ENCODE measurements around the gene MXI1.
"Not testable (repeated sequence)": the region's sequence is repeated elsewhere in the genome, so short reads cannot be mapped to it uniquely, and the experiment has no call there.

MXI1 gene

DNA sequence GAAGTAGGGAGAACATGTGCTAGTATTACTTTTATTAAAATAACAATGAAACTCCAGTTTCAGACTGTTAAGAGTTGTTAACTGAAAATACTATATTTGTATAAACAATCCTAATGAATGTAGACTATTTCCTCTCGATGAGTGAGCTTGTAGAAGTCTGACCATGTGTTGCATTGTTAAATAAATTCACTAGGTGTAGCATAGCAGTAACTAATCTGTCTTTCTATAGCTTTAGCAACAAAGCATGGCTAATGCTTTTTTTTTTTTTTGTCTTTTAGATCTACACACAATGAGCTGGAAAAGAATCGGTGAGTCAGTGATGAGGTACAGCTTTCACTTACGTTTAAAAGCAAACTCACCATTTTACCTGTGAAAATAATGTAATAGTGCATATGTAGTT, 37.1 kb downstream of the MXI1 start:
- DNase-seq: no peak

DNA sequence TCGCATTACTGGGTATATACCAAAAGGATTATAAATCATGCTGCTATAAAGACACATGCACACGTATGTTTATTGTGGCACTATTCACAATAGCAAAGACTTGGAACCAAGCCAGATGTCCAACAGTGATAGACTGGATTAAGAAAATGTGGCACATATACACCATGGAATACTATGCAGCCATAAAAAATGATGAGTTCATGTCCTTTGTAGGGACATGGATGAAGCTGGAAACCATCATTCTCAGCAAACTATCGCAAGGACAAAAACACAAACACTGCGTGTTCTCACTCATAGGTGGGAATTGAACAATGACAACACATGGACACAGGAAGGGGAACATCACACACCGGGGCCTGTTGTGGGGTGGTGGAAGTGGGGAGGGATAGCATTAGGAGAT, 40.4 kb downstream of the MXI1 start:
- DNase-seq: not testable (repeated sequence)

DNA sequence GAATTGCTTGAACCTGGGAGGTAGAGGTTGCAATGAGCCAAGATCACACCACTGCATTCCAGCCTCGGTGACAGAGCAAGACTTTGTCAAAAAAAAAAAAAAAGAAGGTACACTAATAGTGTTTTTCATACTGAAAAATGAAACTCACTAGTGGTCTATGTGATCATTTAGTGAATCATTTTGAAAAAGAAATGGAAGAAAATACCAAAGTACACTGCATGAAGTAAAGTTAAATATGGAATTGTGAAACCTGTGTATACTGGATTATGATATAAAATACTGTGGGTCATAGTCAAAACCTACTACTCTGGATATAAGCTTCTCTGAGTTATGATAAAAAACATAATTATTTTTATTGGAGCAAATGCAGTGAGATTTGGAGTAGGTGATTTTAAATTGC, 42.1 kb downstream of the MXI1 start:
- DNase-seq: not testable (repeated sequence)

DNA sequence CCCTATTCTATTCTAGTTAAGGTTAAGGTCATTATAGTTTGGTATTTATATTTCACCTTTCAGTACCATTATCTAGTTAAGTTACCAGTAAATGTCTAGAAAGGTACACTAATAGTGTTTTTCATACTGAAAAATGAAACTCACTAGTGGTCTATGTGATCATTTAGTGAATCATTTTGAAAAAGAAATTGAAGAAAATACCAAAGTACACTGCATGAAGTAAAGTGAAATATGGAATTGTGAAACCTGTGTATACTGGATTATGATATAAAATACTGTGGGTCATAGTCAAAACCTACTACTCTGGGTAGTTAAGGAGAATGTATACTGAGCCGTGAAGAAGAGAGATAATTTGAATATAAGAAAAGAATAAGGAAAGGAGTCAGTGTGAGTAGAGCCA, 44.0 kb downstream of the MXI1 start:
- not testable (repeated sequence) for DNase-seq

DNA sequence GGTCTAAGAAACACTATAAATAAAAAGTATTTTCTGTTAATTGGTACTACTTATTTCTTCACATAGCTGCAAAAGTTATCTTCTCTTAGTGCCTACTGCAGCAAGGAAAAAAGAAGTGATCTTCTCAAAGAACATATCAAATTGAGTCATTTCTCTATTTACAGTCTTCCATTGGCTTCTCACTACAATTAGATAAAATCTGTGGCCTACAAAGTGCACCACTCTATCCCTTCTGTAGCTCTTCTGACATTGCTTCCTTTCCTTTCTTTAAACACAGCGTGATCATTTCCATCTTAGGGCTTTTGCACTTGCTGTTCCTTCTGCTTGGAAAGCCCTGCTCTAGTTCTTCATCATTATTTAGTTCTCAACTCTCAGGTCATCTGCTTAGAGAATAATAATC, 44.7 kb downstream of the MXI1 start:
- peak; percentile 54 for DNase-seq

DNA sequence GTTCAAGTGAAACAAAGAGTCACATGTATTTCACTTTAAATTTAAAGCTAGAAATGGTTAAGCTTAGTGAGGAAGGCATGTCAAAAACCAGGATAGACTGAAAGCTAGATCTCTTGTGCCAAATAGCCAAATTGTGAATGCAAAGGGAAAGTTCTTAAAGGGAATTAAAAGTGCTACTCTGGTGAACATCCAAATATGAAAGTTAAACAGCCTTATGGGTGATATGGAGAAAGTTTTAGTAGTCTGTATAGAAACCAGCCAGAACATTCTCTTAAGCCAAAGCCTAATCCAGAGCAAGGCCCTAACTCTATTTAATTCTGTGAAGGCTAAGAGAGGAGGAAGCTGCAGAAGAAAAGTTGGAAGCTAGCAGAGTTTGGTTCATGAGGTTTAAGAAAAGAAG, 47.1 kb downstream of the MXI1 start:
- DNase-seq: no peak

DNA sequence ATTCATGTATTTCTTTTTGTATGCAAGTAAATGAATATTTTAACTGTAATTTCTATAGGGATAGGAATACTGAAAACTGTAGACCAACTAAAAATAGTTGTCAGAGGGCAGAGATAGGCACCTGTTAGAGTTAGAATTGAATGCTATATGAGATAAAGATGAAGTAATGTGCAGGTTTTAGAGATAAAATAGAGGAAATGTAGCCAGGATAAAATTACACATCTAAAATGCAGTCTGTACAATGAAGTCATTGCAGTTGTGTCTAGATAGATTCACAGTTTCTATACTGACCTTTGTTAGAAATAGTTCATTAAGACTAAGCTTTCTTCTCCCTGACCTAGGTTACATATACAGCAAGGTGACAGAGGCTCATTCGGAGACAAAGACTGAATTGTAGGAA, 51.1 kb downstream of the MXI1 start:
- DNase-seq: peak; percentile 78

DNA sequence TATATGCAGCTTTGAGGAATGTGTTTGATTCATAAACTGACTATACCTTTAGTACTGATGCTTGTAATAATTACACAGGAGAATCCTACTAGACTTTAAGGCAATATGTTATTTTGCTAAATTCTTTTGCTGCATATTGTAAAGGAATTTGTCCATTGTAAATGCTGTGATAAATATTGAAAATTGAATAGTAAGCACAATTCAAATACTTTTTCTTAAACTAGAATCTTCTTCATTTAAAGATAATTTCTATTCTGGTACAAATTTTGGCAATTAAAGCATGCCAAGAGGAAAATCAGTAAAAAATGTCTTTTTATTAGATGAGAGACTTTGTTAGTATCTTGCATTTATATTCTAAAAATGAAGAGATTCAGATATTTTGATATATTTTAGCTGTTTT, 51.9 kb downstream of the MXI1 start:
- no peak for DNase-seq

DNA sequence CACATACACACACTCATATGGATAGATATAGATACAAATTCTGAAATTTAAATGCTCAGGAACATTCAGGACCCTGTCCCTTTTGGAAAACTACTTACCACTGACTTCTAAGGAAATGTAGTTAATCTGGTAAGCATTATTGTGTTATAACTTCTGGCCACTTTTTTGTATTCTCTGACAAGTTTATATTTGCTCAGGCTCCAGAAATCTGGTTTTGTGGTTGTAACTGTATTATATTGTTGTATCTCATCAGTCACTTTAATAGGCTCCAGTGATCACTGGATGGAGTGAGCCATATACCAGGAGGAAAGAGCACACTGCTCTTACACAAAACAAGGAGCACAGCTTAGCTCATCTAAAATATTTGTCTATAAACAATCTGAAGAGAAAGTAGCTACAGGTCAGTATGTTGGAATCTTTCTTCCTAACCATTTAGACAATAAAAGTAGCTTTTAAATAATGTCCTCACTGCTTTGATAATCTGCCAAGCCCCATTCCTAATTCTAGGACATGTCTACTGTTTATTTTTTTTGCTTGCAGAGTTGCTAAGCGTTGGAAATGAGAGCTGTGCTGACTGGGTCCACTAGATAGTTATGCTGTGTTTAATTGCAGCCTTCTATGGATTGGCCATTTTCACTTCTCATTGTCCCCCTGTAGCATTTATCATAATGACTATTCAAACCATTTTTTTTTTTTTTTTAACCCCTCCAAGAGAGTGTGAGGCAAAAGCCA, 53.5 kb downstream of the MXI1 start:
- DNase-seq: peak; percentile 57

DNA sequence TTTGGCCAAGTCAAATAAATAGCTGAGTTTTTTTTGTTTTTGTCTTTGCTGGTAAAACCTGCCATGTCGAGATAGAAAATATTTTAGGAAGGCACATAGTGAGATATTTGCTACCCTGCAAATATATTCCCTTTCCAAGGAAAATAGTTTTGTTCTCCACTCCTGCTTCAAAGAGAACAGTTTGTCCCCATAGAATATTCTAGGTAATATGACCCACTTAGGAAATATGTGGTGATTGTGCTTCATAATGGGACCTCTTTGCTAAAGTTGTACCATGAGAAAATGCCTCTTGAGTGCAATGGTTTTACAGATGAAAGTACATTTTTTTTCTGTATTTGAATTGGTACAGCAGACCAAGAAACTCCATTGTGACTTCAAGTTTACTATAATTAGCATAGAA, 55.8 kb downstream of the MXI1 start:
- DNase-seq: no peak

DNA sequence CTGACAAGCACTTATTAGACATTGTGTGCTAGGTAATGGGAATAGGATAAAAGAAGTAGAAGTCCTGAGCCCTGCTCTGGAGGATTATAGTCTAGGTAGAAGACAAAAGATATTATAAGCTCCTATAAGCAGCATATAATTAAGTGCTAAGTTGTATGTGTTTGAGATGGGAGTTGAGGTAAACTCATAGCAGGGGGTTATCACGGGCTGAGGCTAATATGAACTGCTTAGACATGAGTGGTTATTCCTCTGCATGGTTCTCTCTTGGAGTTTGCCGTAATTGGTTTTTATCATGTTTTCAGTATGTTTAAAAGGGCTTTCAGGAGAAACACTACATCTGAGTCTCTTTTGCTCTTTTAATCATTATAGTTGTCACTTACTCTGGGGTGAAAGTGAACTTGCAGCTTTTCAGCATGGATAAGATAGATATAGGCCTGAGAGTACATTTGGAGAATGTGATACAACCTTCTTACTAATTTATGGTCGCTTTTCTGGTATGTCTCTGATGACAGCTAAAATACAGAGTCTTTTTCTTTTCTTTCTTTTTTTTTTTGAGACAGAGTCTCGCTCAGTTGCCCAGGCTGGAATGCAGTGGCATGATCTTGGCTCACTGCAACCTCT, 58.3 kb downstream of the MXI1 start:
- no peak for DNase-seq

DNA sequence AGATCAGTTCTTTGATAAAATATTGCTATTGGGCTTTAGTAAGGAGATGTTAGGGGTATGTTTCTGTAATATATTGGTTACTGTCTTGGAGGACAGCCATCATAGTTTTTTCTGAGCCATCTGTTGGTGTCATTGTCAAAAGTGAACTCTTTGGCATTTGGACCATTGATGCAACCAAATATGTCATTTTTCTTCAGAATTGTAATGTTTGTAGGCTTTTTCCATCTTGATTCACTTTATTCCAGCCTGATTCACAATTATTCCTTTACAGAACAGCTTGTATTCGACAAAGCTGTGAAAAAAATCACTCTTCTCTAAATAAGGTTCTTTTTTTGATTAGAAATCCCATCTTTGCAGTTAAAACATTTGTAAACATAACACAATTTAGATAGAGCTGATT, 59.9 kb downstream of the MXI1 start:
- DNase-seq: no peak

DNA sequence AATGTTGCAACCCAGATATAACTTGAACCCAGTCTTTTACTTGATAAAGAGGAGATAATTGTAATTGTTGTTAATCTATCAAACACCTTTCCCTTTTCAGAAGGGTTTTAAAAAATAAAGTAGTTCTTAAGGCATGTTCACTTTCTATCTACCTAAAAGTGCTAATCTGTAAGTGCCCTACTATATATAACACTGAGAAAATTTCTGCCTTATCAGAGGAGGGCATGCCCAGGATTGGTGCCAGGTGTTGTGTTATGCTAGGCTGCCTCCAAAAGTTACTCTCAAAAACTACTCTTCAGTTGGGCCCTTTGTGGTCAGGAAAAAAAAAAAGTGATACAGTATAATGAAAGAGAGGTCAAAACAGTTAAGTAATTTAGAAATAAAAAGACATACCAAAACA, 61.0 kb downstream of the MXI1 start:
- DNase-seq: peak; percentile 58

DNA sequence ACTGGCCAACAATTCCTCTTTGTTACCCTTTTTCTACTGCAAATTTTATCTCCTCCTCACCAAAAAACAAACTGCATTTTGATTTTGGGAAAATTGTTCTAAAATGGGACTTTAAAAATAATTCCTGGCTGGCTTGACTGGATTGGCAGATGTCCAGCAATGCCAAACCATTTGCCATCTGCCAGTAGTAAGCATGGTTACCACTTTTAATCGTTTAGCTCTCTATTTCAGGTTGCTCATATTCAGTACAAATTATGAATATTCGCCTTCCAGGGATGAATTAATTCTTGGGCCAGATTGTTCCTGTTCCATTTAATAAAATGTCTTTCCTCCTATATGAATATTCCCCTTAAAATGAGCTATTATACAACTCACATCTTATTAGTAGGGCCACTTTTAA, 61.6 kb downstream of the MXI1 start:
- DNase-seq: peak; percentile 53

DNA sequence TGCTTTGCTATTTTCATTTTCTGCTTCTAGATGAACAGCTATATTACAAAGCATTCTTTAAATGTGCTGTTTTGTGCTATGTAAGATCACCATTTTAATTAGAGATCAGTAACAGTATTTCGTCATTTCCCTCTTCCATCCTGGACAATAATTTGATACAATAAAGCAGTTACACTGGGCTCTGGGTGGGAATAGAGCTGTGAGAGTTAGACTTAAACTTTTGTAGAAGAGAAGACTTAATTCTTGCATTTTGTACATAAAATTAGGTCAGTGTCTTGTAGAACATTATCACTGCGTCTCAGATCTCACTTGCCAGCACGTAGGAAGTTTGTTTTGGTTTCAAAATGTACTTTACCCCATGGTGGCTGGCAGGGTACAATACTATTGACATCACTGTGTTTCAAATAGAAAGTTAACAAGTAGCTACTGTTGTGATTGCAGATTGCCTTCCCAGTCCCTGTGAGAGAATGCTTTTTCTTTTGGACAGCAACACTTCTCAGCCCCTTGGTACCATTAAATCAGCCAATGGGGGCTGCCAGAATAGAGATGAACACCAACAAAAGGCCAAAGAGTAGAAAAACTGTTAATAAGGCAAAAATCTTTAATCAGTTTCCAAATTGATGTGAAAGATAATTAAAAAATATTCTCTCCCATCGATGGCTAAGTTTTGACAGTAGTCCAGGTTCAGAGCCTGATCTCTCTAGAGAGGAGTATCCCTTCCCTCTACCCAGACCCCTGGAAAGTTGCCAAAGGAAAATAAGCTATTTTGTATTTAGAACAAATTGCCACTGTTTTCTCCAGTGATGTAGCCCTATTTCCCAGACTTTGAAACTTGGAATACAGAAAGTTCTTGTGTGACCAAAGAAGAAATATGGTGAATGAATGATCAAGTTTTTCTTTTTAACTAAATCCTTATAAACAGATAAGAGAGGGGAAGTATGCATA, 62.2 kb downstream of the MXI1 start:
- peak; percentile 71 for DNase-seq

DNA sequence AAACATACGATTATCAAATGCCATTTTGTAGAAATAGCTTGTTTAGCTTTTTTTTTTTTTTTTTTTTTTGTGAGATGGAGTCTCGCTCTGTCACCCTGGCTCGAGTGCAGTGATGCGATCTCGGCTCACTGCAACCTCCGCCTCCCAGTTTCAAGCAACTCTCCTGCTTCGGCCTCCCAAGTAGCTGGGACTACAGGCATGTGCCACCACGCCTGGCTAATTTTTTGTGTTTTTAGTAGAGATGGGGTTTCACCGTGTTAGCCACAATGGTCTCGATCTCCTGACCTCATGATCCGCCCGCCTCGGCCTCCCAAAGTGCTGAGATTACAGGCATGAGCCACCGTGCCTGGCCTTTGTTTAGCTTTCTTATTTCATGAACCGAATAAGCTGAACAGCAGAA, 65.6 kb downstream of the MXI1 start:
- DNase-seq: not testable (repeated sequence)

DNA sequence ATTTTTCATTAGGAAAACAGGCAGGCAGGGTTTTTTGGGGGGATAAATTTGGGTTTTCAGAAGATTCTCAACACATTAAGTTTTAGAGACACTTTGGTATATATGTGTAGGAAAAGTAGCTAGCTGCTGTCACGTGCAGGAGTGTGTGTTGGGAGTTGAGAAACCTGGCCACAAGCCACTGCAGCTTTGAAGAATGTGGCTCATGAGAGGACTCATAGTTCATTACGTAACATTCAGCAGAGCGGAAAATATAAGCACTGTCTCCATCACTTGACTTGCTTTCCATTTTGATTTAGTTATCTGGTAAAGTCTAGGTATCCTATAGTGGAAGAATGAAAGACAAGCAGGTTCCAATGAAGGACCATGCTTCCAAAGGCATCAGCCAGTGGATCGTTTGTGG, 66.1 kb downstream of the MXI1 start:
- DNase-seq: peak; percentile 84

DNA sequence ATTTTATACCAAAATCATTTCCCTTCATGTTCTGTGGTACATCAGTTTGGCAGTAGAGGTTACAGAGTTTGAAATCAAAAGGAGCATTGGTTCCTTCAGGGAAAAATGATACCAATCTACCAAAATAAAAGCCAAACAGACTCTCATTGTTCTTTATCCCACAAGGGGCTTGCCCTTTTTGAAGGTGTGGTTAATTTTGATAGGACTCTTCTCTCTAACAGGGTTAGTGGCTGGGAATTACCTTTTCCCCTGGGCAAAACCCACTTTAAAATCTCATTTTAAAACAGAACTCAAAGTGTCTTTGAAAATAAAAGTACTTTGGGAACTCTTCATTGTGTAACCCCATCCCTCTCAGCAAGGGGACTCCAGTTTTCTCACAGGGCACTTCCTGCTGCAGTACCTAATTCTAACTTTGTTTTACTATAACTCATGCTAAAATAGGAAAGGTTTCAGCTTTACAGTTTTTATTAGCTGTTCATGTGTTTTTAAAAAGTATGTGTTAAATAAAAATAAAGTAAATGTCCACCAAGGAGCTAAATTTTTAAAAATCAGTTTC, 66.7 kb downstream of the MXI1 start:
- no peak for DNase-seq

DNA sequence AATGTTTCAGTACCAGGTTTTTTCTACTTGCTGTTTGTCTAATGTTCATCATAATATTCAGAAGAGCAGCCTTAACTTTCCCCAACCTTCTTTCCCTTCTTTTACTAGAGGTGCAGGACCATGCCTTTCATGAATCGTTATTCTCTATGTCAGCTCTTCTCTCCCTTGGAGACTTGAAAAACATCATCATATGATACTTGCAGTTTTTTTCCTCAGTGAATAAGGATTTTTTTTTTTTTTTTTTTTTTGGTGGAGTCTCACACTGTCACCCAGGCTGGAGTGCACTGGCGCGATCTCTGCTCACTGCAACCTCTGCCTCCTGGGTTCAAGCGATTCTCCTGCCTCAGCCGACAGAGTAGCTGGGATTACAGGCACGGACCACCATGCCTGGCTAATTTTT, 67.2 kb downstream of the MXI1 start:
- DNase-seq: no peak

DNA sequence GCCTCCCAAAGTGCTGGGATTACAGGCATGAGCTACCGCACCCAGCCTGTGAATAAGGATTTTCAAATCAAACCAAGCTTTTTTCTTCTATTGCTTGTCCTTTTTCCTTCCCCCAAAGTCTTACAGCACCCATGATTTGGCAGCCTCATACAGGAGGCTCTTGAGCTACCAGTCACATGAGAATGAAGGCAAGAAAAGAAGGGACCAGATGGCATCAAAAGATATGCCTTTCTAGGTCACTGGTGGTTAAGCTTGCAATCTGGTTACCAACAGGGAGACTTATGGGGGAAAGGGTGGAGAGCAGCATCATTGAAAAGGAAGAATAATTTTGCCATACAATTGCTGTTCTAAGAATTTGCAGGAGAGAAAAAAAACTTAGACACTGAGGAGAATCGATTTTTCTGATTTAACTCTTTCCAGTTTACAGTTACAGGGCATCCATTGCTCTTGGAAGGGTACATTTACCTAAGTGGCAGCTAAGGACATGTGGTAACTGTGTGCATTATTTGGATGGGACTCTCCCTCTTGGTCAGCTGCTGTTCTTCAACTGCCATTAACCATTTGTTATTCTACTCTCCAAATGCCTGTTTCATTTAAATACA, 67.8 kb downstream of the MXI1 start:
- DNase-seq: peak; percentile 81

DNA sequence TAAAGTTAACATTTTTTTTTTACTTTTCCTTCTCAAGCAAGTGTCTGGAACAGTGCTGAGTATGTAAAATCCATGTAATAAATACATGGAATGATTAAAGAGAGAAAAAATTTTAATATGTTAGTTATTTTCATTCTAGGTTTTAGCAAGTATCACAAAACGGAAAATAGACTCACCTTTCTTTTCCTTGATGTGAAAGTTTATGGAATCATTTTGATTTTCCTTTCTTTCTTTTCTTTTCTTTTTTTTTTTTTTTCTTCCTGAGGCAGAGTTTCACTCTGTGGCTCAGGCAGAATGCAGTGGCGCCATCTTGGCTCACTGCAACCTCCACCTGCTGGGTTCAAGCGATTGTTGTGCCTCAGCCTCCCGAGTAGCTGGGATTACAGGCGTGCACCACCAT, 69.2 kb downstream of the MXI1 start:
- DNase-seq: no peak

DNA sequence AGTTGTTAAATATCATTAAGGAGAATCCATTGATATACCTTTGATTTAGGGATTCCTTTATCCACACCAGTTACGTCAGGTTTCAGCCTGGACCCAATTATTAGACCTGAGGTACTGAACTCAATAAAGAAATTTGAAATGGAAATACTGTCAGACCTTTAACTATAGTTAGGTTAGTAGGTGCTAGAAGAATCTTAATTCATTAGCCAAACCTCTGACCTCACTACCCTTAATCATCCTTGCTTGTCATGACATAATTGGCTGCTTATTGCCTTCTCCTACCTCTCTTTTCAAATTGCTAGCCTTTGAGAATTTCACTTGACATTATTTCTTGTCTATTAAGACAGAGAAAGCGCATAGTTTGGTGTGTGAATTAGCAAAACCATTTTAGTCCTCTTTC, 70.2 kb downstream of the MXI1 start:
- DNase-seq: no peak
